Loucy (cell line): ENCODE data around the gene WDR75.

ENCODE experiments used
- H2AFZ ChIP-seq: fragments of 200-600 bp; sonication (generic); 2 replicates; pipeline ENCODE4 v1.6.0; 2016; ENCODE audit warnings: antibody characterized with exemption, mild to moderate bottlenecking, low read length, moderate library complexity
- H3F3A ChIP-seq: fragments of 200-600 bp; 2 replicates; pipeline ENCODE4 v1.6.0; 2016; ENCODE audit warnings: antibody characterized with exemption, low read depth, mild to moderate bottlenecking
- H3K27me3 ChIP-seq: fragments of 200-600 bp; sonication (generic); 2 replicates; pipeline ENCODE4 v1.6.1; 2014; ENCODE audit warnings: low read length, mild to moderate bottlenecking; ENCODE audit not compliant: insufficient read depth, poor library complexity, severe bottlenecking
- H3K36me3 ChIP-seq: fragments of 200-600 bp; sonication (generic); 2 replicates; pipeline ENCODE4 v1.6.1; 2016; ENCODE audit warnings: low read length; ENCODE audit not compliant: insufficient read depth
- H3K4me1 ChIP-seq: fragments of 200-600 bp; sonication (generic); 2 replicates; pipeline ENCODE4 v1.5.1; 2014; ENCODE audit warnings: low read length, mild to moderate bottlenecking; ENCODE audit not compliant: insufficient read depth, poor library complexity, severe bottlenecking
- H3K4me2 ChIP-seq: fragments of 200-600 bp; sonication (generic); 2 replicates; pipeline ENCODE4 v1.6.0; 2014; ENCODE audit warnings: antibody characterized with exemption, low read length, low read depth, mild to moderate bottlenecking; ENCODE audit not compliant: poor library complexity, severe bottlenecking
- H3K4me3 ChIP-seq: fragments of 200-600 bp; sonication (generic); 2 replicates; pipeline ENCODE4 v1.5.1; 2014; ENCODE audit warnings: low read length, mild to moderate bottlenecking, mixed read lengths; ENCODE audit not compliant: poor library complexity, severe bottlenecking
- H3K79me2 ChIP-seq: fragments of 200-600 bp; sonication (generic); 2 replicates; pipeline ENCODE4 v1.6.1; 2014; ENCODE audit warnings: low read length; ENCODE audit not compliant: insufficient read depth
- H3K9ac ChIP-seq: fragments of 200-600 bp; sonication (generic); 2 replicates; pipeline ENCODE4 v1.6.0; 2014; ENCODE audit warnings: mild to moderate bottlenecking, low read depth, low read length, moderate library complexity; ENCODE audit not compliant: poor library complexity, severe bottlenecking
- H3K9me2 ChIP-seq: fragments of 200-600 bp; sonication (generic); replicated peaks from 2 replicates; pipeline ENCODE4 v1.6.1; 2016; ENCODE audit warnings: low read depth, low read length, mixed read lengths
- H3K9me3 ChIP-seq: fragments of 200-600 bp; sonication (generic); 2 replicates; pipeline ENCODE4 v1.6.1; 2014; ENCODE audit warnings: mild to moderate bottlenecking, antibody characterized with exemption, low read length, low read depth; ENCODE audit not compliant: insufficient read depth
- H4K20me1 ChIP-seq: fragments of 200-600 bp; sonication (generic); 2 replicates; pipeline ENCODE4 v1.6.0; 2014; ENCODE audit warnings: antibody characterized with exemption, low read length, mild to moderate bottlenecking; ENCODE audit not compliant: insufficient read depth, poor library complexity, severe bottlenecking
- EZH2phosphoT487 ChIP-seq: fragments of 200-600 bp; IDR thresholded peaks from 2 replicates; pipeline ENCODE4 v1.6.1; 2018; ENCODE audit warnings: antibody characterized with exemption, mild to moderate bottlenecking, moderate library complexity, borderline replicate concordance
- TF ChIP-seq, protein P1 (sequence below): fragments of 200-600 bp; sonication (generic); conservative IDR thresholded peaks from 2 replicates; pipeline ENCODE4 v1.5.1; 2014; ENCODE audit warnings: mild to moderate bottlenecking, antibody characterized with exemption, low read length

Gene WDR75

GRCh38 chr2:189439342-189439741 lies 1.9 kb upstream of the WDR75 start:
- H3K79me2 ChIP-seq, result peaks cover 30% of the 10 kb centered on the region
- H3K27me3 ChIP-seq, result no peaks in the 10 kb centered on the region
- H3F3A ChIP-seq, result no peaks in the 10 kb centered on the region
- no peak overlapping the region for H3K4me3 ChIP-seq
- H3K9me3 ChIP-seq, result no peaks in the 10 kb centered on the region
- H3K9ac ChIP-seq, result no peak overlapping the region
- peak overlapping the region; percentile 83 for H3K4me2 ChIP-seq
- H2AFZ ChIP-seq, result no peak overlapping the region
- H3K4me1 ChIP-seq, result peaks cover 26% of the 10 kb centered on the region
- TF ChIP-seq EZH2phosphoT487, result no peak
- TF ChIP-seq, protein P1, sequence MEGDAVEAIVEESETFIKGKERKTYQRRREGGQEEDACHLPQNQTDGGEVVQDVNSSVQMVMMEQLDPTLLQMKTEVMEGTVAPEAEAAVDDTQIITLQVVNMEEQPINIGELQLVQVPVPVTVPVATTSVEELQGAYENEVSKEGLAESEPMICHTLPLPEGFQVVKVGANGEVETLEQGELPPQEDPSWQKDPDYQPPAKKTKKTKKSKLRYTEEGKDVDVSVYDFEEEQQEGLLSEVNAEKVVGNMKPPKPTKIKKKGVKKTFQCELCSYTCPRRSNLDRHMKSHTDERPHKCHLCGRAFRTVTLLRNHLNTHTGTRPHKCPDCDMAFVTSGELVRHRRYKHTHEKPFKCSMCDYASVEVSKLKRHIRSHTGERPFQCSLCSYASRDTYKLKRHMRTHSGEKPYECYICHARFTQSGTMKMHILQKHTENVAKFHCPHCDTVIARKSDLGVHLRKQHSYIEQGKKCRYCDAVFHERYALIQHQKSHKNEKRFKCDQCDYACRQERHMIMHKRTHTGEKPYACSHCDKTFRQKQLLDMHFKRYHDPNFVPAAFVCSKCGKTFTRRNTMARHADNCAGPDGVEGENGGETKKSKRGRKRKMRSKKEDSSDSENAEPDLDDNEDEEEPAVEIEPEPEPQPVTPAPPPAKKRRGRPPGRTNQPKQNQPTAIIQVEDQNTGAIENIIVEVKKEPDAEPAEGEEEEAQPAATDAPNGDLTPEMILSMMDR, result peak; percentile 42
- peaks cover 28% of the 10 kb centered on the region for H4K20me1 ChIP-seq
- no peaks in the 10 kb centered on the region for H3K9me2 ChIP-seq
- no peaks in the 10 kb centered on the region for H3K36me3 ChIP-seq

- Histone ChIP-seq H3F3A (no peaks in the 10 kb centered on the region), H3K9me3 (no peaks in the 10 kb centered on the region), H3K79me2 (peaks cover 43% of the 10 kb centered on the region), H2AFZ (peak overlapping the region; percentile 96), H3K27me3 (no peaks in the 10 kb centered on the region), H4K20me1 (peaks cover 39% of the 10 kb centered on the region), H3K9me2 (no peaks in the 10 kb centered on the region), H3K36me3 (no peaks in the 10 kb centered on the region), H3K4me2 (peak overlapping the region; percentile 83), H3K4me1 (peaks cover 38% of the 10 kb centered on the region), H3K4me3 (peak overlapping the region; percentile 87), H3K9ac (peak overlapping the region; percentile 92)
- TF ChIP-seq, protein P1, result no peak
- no peak for TF ChIP-seq EZH2phosphoT487
Measured at GRCh38 chr2:189440644-189440946, 679 bp upstream of the WDR75 start.

- peaks cover 38% of the 10 kb centered on the region for H3K4me1 ChIP-seq
- H3K4me2 ChIP-seq, result peak overlapping the region; percentile 85
- H3K9me3 ChIP-seq, result no peaks in the 10 kb centered on the region
- no peaks in the 10 kb centered on the region for H3K36me3 ChIP-seq
- H3K9ac ChIP-seq, result peak overlapping the region; percentile 92
- peak overlapping the region; percentile 96 for H2AFZ ChIP-seq
- peaks cover 53% of the 10 kb centered on the region for H3K79me2 ChIP-seq
- TF ChIP-seq, protein P1, result no peak
- no peak for TF ChIP-seq EZH2phosphoT487
- peaks cover 50% of the 10 kb centered on the region for H4K20me1 ChIP-seq
- no peaks in the 10 kb centered on the region for H3F3A ChIP-seq
- H3K9me2 ChIP-seq, result no peaks in the 10 kb centered on the region
- H3K4me3 ChIP-seq, result peak overlapping the region; percentile 87
- H3K27me3 ChIP-seq, result no peaks in the 10 kb centered on the region
Measured at GRCh38 chr2:189441709-189442074, 418 bp downstream of the WDR75 start.
